Measurements from ENCODE around the gene LRG1. TPM values are rescaled to one million over a fixed set of nuclear protein-coding genes. Genes with fewer than 3 reads are reported as not detected.
A peak's percentile ranks its signal among the peaks of the same experiment; 100 is the strongest.

Gene LRG1
- polyA plus RNA-seq, 1 of the 3 experiments (the other 2 are of a cell fraction): 0.12 TPM

DNA sequence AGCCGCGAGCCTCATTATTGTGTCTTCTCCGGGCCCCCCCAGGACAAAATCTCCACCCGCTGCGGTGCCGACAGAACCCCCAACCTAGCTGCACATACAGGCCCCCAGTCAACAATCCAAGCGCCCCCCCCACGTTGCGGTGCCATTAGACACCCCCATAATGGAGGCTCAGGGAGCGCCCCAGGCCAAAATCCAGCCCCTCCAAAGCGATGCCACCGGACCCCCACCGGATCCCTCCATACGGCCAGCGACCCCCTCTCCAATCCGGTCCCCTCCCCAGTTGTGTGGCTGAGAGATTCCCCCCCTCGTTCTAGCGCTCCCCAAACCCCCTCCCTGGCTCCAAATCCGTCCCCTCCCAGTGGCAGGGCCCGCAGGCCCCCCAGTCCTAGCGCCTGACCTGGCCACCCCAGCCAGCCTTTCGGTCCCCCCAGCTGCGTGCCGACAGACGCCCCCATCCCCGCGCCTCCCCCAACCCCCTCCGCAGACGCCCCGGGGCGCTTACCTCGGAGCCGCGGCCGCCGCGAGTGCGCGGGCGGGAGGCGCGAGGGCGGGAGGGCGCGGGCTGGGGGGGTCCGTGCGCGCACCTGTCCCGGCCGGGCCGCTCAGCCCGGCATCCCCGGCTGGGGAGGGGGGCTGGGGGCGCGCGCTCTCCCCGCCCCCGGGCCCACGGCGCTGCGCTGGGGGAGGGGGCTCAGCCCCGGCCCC is 41.3 kb upstream of the LRG1 start:
- Histone ChIP-seq H3K4me3 (ENCODE audit: low read depth in 2 of 2, low read length in 1 of 2) (peak overlapping the region in 1 of 2 experiments; percentile 26; a peak in 2 of 4 replicates), H3K9ac (no peak overlapping the region), H3F3A (replicated peaks; ENCODE audit: insufficient read depth) (peaks cover 23% of the 10 kb centered on the region), H3K4me1 (ENCODE audit: control insufficient read depth in 1 of 2, insufficient read depth in 2 of 2, low read depth in 1 of 2, low read length in 1 of 2) (peaks cover 0 to 8% of the 10 kb centered on the region in 2 experiments; a peak in 1 of 4 replicates), H3K27me3 (ENCODE audit: insufficient read depth) (peaks cover 22% of the 10 kb centered on the region; the same call in 1 of the 2 replicates), H3K36me3 (replicated peaks in 1 of 2; ENCODE audit: control insufficient read depth in 1 of 2, insufficient read depth in 2 of 2, low read length in 1 of 2) (no peaks in the 10 kb centered on the region), H3K79me2 (ENCODE audit: insufficient read depth) (no peaks in the 10 kb centered on the region), H3K4me2 (peak overlapping the region; percentile 28; the same call in 1 of the 2 replicates), H3K27ac (ENCODE audit: low read depth in 2 of 2, low read length in 1 of 2) (no peak overlapping the region), H3K9me2 (no peaks in the 10 kb centered on the region), H3K9me3 (no peaks in the 10 kb centered on the region), H2AFZ (ENCODE audit: low read depth) (no peak overlapping the region), H4K20me1 (ENCODE audit: insufficient read depth) (no peaks in the 10 kb centered on the region)
- no peak for TF ChIP-seq MXI1 (IDR thresholded peaks at IDR 0.05; ENCODE audit: low read depth, low read length)
- no peak for TF ChIP-seq ELF1 (IDR thresholded peaks at IDR 0.05)
- no peak for TF ChIP-seq MEF2A (IDR thresholded peaks at IDR 0.05; ENCODE audit: borderline replicate concordance, low read depth)
- TF ChIP-seq RXRA (IDR thresholded peaks at IDR 0.05; ENCODE audit: borderline replicate concordance, low read depth): no peak
- TF ChIP-seq, protein P1, sequence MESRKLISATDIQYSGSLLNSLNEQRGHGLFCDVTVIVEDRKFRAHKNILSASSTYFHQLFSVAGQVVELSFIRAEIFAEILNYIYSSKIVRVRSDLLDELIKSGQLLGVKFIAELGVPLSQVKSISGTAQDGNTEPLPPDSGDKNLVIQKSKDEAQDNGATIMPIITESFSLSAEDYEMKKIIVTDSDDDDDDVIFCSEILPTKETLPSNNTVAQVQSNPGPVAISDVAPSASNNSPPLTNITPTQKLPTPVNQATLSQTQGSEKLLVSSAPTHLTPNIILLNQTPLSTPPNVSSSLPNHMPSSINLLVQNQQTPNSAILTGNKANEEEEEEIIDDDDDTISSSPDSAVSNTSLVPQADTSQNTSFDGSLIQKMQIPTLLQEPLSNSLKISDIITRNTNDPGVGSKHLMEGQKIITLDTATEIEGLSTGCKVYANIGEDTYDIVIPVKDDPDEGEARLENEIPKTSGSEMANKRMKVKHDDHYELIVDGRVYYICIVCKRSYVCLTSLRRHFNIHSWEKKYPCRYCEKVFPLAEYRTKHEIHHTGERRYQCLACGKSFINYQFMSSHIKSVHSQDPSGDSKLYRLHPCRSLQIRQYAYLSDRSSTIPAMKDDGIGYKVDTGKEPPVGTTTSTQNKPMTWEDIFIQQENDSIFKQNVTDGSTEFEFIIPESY (IDR thresholded peaks at IDR 0.05; ENCODE audit: borderline replicate concordance, low read depth): no peak
- TF ChIP-seq SIN3A (IDR thresholded peaks at IDR 0.05; ENCODE audit: borderline replicate concordance, low read depth, low read length): no peak
- TF ChIP-seq, protein P2, sequence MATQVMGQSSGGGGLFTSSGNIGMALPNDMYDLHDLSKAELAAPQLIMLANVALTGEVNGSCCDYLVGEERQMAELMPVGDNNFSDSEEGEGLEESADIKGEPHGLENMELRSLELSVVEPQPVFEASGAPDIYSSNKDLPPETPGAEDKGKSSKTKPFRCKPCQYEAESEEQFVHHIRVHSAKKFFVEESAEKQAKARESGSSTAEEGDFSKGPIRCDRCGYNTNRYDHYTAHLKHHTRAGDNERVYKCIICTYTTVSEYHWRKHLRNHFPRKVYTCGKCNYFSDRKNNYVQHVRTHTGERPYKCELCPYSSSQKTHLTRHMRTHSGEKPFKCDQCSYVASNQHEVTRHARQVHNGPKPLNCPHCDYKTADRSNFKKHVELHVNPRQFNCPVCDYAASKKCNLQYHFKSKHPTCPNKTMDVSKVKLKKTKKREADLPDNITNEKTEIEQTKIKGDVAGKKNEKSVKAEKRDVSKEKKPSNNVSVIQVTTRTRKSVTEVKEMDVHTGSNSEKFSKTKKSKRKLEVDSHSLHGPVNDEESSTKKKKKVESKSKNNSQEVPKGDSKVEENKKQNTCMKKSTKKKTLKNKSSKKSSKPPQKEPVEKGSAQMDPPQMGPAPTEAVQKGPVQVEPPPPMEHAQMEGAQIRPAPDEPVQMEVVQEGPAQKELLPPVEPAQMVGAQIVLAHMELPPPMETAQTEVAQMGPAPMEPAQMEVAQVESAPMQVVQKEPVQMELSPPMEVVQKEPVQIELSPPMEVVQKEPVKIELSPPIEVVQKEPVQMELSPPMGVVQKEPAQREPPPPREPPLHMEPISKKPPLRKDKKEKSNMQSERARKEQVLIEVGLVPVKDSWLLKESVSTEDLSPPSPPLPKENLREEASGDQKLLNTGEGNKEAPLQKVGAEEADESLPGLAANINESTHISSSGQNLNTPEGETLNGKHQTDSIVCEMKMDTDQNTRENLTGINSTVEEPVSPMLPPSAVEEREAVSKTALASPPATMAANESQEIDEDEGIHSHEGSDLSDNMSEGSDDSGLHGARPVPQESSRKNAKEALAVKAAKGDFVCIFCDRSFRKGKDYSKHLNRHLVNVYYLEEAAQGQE (IDR thresholded peaks at IDR 0.05; ENCODE audit: low read depth, low read length): no peak
- TF ChIP-seq RAD21 (IDR thresholded peaks at IDR 0.05; ENCODE audit: low read length): no peak
- no peak for TF ChIP-seq NFIC (IDR thresholded peaks at IDR 0.05; ENCODE audit: borderline replicate concordance)
- TF ChIP-seq YY1 (IDR thresholded peaks at IDR 0.05; ENCODE audit: low read depth): no peak
- no peak for TF ChIP-seq POLR2AphosphoS5 (IDR thresholded peaks at IDR 0.05; ENCODE audit: low read depth, low read length)
- no peak for TF ChIP-seq FOXJ3 (CRISPR knock-in tag; IDR thresholded peaks at IDR 0.05)
- DNase-seq: peak; percentile 72
- 4% methylated on average over 13 of the region's 62 CpGs for WGBS (ENCODE audit: low lambda C conversion rate)
- ChIA-PET POLR2A (no interaction called here), CTCF (interaction anchor here (1.1 to 6.0 kb wide), 9 partner anchors 8 to 56 kb away, joined by 3 to 58 read pairs (median 6); partner anchors contain the start of gene SEMA6B)

Data from SK-N-SH (cell line).